NCI-H146 treated with DMSO at 0.1 percent for 48 hours (cell line): ENCODE data around the gene LIMS2.

Source experiments
- DNase-seq: peaks from one replicate; lab custom pipeline; 2025; ENCODE audit not compliant: unreplicated experiment; lab: John Stamatoyannopoulos, UW

Gene LIMS2, protein sequence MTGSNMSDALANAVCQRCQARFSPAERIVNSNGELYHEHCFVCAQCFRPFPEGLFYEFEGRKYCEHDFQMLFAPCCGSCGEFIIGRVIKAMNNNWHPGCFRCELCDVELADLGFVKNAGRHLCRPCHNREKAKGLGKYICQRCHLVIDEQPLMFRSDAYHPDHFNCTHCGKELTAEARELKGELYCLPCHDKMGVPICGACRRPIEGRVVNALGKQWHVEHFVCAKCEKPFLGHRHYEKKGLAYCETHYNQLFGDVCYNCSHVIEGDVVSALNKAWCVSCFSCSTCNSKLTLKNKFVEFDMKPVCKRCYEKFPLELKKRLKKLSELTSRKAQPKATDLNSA

DNA sequence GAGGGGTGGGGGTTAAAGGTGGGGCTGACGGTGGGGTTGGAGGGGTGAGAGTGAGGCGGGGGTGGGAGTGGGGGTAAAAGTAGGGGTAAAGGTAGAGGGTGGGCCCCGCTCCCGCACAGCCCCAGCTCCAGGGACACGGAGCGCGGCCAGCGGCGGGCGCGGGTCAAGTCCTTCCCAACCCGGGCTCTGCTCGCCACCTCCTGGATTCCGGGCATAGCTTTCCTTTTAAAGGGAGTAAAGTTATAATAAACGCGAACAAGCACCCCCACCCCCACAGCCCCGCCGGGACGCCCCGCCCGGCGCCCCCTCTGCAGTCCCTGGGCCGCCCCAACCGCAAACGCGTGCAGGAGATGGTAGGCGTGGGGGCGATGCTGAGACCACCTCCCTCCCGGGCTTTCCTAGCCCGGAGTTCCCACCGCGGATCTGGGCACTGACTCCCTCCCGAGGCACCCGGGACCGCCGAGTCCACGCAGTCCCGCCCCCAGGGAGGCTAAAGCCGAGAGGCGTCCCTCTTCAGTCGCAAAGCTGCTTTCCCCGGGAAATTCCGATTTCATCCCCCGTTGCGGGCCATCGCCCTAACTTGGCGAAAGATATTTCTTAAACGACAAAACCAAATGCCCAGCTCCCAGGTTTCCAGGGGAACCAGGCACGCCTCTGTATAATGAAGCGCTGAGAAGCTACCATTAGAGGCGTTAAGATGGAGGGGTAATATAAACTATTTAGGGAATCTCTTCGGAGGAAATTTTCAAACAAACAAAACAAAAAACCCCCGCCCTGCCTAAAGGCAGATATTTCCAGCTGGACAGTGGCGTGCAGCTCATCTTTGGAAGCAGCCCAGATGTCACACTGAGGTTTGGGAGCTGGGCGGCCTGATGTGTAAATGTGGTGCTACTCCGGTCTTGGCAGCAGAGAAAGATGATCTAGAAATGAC, at the start of gene LIMS2:
LIMS2 (minus strand) TSS at position 200 of the 931 bp plus-strand sequence. CDS start 506 bp downstream, outside the sequence.
- DNase-seq, result no peak

DNA sequence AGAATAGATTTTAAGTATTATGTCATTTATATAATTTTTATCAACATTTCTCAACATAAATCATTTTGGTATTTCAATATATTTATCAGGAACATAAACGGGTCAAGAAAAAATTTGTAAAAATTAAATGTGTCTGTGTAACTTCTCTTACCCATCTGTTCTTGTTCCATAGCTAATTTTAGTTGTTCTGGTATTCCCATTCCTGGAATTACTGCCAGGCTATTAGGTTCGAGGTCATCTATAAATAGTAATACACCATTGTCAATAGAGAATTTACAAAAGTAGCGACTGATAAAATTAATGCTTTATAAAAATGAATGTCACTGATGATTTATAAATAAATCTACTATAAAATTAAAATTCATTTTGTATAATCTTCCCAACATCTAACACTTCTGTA, 47.5 kb upstream of the LIMS2 start:
- DNase-seq, result no peak

DNA sequence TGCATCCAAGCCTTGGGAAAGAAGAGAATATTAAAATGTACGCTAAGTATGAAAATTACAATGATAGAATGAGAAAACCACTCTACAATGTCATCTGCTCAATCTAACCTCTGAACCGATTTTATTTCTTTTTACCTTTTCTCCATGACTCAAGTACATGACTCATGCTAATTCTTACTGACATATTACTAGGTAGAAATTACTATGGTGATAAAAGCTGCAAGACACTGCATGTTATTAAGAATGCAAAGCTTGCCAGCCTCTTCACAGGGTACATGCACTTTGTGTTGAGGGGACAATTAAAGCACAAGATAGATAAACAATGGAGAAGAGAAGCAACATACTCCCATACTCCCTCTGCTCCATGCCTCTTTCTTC, 46.6 kb upstream of the LIMS2 start:
- no peak for DNase-seq

DNA sequence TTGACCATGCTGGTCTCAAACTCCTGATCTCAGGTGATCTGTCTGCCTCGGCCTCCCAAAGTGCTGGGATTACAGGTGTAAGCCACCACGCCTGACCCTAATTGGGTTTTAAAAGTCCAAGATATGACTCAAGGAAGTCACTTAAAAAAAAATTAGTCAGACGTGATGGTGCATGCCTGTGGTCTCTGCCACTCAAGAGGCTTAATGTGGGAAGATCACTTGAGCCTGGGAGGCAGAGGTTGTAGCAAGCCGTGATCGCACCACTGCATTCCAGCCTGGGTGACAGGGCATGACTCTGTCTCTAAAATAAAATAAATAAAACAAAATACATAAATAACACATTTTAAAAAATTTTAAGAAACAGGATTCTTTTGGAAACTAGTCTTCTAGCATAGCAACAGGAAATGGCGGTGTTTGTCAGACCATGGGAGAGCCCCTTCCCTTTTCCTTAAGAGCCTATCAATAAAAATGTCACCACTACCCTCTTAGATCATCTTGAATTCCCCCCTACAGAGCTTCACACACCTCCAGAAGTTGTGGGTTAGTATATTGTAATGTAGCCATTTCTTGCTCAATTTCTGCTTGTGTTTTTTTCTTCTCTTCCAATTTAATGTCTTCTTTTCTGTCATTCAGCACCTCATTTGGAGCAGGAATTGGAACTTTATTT, 46.1 kb upstream of the LIMS2 start:
- DNase-seq, result no peak

DNA sequence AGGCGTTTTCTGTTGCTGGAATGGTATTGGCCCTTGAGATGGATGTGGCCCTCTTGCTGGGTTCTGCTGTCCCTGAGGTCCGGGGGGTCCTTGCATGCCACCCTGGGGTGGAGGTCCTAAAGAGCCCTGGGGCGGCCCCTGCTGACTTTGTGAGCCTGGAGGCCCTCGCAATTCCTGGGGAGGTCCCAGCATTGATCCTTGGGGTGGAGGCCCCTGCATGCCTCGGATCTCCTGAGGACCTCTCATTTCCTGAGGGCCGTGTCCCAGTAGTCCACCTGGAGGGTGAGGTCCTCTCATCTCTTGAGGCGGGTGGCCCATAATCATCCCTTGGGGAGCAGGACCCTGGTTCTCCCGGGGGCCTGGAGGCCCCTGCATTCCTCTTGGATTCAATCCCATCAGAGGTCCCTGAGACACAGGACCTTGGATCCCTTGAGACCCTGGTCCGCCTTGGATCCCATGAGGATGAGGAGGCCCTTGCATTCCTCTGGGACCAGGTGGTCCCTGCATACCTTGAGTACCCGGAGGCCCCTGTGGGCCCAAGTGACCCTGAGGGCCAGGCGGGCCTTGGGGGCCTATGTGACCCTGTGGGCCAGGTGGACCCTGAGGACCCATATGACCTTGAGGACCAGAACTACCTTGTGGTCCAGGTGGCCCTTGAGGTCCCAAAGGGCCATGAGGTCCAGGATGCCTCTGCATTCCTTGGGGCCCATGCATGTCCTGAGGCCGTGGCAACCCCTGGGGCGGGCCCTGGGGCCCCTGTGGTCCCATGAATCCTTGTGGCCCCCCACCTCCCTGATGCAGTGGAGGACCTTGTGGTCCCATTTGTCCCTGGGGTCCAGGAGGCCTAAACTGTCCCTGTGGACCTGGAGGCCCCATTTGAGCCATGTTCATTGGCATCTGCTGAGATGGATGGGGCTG, 44.2 kb upstream of the LIMS2 start:
- DNase-seq, result no peak

DNA sequence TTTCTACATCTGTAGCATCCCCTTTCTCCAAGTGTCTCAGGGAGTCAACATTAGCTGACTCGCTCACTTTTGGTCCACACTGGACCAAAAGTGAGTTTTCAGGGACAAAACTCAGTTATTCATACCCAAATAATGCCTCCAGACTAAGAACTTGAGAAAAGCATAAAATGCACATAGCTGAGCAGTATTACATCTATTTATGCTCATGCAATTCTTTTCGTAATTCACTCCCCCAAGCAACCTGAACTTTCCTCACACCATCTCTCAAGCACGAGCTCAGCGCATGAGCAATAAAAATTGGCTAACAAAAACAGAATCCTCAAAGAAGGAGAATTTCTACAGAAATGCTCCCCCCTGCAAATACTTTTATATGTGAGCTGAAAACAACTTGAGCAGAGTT, 42.9 kb upstream of the LIMS2 start:
- no peak for DNase-seq

DNA sequence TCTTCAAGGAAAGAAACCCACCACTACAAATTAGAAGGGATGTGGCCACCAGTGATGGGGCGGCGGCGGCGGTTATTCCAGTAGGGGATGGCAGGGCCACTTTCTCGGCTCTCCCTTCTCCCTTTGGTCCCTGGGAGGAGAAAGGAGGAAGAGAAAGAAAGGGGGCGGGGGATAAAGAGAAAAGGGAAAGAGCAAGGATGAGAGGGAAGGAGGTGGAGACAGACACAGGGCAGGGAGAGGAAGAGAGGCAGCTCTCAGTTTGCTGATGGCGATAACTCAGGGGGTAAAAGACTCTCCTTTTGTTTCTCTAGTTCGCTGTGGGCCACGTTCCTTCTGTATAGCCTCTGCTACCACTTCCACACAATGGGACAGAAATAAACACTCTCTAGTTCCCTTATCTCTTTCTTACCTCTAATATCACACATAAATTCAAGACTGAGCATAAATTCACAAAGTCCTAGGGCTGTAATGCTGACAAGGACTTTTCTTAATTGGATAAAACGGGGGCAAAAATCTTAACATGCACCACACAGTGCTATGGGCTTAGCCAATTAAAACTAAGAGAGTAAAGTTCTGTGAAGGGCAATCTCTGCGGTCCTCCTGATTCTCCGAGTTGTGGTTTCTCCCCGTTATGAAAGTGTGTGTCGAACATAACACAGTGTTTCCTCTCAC, 40.6 kb upstream of the LIMS2 start:
- no peak for DNase-seq

DNA sequence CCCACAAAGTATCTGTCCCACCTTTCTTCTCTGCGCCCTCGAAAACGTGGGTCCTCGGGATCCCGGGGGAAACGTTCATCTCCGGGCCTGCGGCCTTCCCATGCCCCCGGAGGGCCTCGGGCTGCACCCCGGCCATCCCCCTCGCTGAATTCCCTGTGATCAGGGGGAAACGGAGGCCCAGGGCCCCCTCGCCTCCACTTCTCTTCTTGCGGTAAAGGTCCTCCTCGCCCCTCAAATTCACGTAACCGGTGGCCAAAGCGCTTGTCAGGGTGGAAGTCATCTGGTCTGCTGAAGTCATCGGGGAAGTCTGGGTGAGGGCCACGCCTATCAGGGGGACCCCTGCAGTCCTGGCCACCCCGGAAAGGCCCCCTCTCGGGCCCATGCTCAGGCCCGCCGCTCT, 38.2 kb upstream of the LIMS2 start:
- DNase-seq, result no peak

DNA sequence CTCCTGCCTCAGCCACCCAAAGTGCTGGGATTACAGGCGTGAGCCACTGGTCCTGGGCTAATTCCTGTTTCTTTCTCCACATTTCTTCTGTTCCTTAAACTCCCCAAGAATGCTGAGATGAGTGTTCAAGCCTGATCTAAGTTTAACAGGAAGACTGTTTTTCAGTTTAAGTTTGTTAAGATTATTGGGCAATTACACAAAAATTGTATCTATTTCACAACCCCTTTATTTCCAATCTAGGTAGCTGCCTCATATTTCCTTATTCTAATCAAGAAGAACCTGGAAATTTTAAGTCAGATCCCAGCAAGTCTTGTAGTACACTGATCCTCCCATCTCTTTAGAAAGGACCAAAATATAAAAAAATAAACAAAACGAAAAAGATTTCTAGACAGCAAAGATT, 37.7 kb upstream of the LIMS2 start:
- no peak for DNase-seq

DNA sequence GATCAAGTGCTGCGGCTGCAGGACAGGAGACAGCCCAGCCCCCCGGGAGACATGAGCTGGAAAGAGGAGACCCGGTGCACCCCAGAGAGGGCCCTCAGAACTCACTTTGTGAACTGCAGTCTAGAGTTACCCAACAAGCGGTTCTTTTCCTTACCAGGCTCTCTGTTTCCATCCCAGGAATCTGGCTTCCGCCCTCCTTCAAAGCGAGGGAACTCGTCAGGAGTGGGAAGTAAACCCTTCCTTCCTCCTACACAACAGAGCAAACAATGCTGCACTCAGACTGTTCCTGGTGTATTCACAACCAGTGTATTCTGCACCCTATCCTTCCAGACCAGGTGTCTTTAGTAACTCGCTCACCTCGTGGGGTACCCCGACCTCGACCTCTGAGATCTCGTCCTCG, 34.0 kb upstream of the LIMS2 start:
- no peak for DNase-seq

DNA sequence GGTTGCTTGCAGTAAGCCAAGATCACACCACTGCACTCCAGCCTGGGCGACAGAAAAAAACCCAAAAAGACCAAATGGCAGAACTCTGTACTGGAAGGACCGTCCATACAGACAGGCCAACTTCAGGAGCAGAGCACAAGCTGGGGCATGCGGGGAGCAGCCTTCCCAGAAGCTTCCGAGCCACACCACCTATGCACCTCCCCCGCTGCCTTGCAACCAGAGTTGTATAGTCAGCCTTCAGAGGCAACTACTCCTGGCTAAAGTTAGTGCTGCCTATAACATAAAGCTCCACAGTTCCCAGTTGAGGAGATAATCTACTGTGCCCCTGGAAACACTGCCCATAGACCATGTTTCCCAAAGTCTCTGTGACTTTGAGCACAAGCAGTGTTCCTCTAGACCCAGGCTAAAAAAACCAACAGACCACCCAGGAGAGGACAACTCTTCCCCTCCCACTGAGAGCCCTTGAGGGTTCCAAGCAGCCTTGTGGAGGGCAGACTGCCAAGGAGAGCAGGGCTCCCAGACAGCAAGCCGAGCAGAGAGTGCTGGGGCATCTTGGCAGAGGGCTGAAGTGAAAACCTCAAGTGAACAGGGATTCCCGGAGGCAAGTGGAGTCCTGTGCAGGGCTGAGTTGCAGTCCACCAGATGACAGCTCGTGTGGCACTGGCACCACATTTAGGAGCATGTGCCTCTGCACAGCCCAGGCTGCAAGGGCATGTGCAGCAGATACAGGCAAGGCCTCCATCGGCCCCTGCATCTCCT, 32.7 kb upstream of the LIMS2 start:
- DNase-seq, result no peak

DNA sequence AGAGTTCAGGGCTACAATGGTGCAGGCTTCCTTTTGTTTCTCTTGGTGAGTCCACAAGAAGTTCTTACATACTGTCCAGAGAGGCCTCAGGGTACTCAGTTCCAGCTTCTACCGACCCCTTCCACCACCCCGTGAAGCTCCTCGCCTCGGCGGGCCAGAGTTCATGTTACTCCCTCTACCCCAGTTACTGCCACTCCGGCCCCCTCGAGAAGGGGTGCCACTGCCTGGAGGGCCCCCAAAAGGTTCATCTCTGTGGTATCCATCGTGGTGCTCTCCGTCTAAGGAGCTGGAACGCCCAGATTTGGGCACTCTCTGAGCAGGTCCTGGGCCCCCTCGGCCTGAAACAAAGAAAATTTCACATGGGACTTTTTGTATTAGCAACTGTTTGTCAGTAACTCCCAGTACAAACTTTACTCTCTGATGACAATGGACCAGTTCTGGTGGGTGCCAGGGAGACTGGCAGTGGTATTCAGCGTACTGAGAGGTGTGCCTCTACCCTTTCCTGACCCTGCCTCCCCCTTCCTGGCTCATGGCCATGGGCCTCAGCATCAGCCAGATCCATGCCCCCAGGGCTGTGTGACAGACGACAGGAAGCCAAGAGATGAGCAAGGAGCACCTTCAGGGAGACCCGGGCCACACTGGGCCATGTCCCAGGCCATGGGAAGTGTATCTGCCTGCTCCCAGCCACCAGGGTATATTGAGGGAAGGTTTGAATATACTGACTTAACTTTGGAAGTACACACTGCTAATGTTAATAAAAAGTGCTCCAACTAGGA, 31.1 kb upstream of the LIMS2 start:
- no peak for DNase-seq

DNA sequence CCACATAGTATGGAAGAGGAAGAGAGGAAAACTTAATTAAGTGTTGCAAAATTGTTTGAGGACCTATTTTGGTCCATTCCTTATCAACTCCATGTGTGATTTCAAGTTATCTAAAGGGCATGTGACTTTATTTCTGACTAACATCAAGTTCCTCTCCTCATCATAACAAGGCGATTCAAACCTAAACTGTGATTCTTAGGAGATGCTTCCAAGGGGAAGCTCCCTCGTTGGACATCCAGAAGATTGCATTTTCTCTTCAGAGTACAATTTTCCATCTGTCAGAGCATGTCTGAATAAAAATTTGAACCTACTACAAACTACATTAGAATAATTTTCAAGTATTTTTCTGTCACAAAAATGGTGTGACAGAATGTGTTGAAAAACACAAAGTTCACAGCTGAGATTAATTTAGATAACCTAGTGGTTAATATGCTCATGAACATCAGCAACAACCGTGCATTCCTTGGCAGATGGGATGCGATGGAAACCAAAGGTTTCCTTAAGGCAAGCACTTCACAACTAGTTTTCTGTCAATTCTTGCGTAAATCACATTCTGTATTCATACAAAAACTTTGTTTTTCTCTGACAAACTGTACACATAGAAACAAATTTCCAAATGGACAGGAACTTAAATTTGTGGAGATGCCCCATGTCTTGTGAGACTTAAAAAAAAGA, 30.2 kb upstream of the LIMS2 start:
- DNase-seq, result no peak

DNA sequence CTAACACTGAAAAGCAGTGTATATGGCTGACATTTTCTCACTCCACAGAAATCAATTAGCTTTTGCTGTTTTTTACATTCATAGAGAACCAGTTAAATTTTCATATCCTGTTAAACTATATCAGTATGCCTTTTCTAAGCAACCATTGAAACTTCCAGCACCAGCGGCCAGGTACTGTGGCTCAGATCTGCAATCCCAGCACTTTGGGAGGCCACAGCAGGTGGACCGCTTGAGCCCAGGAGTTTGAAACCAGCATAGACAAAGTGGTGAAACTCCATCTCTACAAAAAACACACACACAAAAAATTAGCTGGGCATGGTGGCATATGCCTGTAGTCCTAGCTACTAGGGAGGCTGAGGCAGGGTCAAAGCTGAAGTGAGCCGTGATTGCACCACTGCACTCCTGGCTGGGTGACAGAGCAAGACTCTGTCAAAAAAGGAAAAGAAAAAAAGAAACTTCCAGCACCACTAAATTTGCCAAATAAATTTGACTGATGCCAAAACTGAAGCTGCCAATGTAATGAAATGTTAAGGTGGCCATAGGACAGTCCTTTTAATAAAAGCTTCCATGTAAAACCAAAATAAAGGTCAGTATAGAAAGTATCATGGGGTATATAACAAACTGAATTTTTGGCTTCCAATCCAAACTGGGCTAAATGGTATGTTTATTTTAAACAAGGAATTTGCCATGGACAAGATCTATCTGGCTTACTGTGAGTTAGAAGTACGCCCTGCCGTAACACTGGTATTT, 29.5 kb upstream of the LIMS2 start:
- DNase-seq, result no peak

DNA sequence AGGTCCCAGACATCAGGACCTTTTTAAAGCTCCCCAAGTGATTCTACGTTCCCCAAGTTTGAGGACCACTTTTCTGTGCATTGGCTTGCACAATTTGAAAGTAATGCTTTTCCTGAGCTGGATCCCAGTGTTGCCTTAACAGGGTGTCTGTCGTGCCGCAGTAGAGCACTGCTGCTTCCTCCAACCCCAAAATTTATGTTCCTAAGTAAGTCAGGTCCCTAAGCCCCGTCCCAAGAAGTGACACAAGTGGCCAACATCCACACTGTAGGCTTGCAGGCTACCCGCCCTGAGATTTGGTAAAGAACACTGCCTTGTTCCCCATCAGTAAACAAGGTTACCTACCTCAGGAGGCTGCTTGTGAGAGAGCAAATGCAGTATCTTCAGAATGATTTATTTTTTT, 28.0 kb upstream of the LIMS2 start:
- no peak for DNase-seq

DNA sequence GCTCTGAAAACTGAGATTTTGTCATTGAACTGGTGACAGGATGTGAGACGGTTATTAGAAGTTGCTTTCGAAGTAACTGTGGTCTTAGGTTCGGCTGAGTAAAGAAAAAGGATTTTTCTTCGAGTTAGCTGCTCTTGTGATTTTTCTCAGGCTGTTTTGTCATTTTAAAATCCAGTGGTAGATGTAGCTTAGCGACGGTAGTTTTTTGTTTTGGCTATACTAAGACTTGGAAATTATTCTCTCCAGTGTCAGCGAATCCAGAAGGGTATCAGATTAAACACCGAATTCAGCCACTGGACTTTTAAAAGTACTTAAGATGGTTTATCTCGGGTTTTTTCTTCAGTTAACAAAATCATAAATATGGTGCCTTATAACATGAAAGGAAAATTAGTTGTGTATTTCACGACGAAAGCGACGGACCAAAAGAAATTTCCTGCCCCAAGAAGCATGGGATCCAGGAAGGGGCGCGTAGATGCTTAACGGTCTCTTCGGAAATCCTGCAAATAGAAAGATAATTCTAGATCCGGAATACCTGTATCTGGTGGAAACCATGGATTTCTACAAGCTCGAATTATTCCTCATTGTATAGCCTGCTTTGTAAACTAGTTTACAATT, 27.2 kb upstream of the LIMS2 start:
- DNase-seq, result no peak
